OCI-LY7 (cell line): ENCODE measurements around the gene TBC1D9B. TPM values are rescaled to one million over a fixed set of nuclear protein-coding genes. Genes with fewer than 3 reads are reported as not detected.
"Not testable (repeated sequence)": the region's sequence is repeated elsewhere in the genome, so short reads cannot be mapped to it uniquely, and the experiment has no call there.

Experiments used
- BruUV-seq: library from RNA; stranded (reverse); fragments of 400-500 nt; replicated peaks from 2 replicates; lab custom pipeline; 2021; lab: Mats Ljungman, UMichigan
- CTCF ChIA-PET: fragments of 300-600 bp; sonication (Branson Sonifier 250); formaldehyde crosslinking; loops from one replicate; lab custom pipeline; 2022; ENCODE audit warnings: antibody characterized with exemption; ENCODE audit not compliant: unreplicated experiment; lab: Charles Lee
- POLR2A ChIA-PET: fragments of 300-600 bp; sonication (Branson Sonifier 250); formaldehyde crosslinking; loops from one replicate; lab custom pipeline; 2022; ENCODE audit warnings: antibody characterized with exemption; lab: Charles Lee
- DNase-seq: peaks from one replicate; pipeline ENCODE4 v3.0.0-alpha.2; 2015; ENCODE audit warnings: low spot score
- H2AFZ ChIP-seq: fragments of 200-600 bp; sonication (generic), shearing (Covaris generic); 2 replicates; pipeline ENCODE4 v1.6.1; 2014; ENCODE audit warnings: mild to moderate bottlenecking, antibody characterized with exemption, low read length, moderate library complexity
- H3K27ac ChIP-seq: fragments of 200-600 bp; sonication (generic); 2 replicates; pipeline ENCODE4 v1.5.1; 2014; ENCODE audit warnings: mixed run types, low read depth, mild to moderate bottlenecking, moderate library complexity, low read length, inconsistent platforms; ENCODE audit not compliant: poor library complexity, severe bottlenecking
- H3K36me3 ChIP-seq: fragments of 200-600 bp; sonication (generic); 2 replicates; pipeline ENCODE4 v1.6.1; 2014; ENCODE audit warnings: mild to moderate bottlenecking, antibody characterized with exemption, low read length, moderate library complexity, mixed read lengths; ENCODE audit not compliant: insufficient read depth
- H3K4me1 ChIP-seq: fragments of 200-600 bp; sonication (generic); 2 replicates; pipeline ENCODE4 v1.5.1; 2014; ENCODE audit warnings: mild to moderate bottlenecking, low read length; ENCODE audit not compliant: insufficient read depth, poor library complexity, severe bottlenecking
- H3K4me2 ChIP-seq: fragments of 200-600 bp; sonication (generic); 2 replicates; pipeline ENCODE4 v1.6.1; 2014; ENCODE audit warnings: mild to moderate bottlenecking, low read length
- H3K4me3 ChIP-seq: fragments of 200-600 bp; sonication (generic); 2 replicates; pipeline ENCODE4 v1.5.1; 2014; ENCODE audit warnings: mild to moderate bottlenecking, low read depth, low read length; ENCODE audit not compliant: poor library complexity, severe bottlenecking
- H3K79me2 ChIP-seq: fragments of 200-600 bp; sonication (generic); 2 replicates; pipeline ENCODE4 v1.6.1; 2016; ENCODE audit warnings: low read depth, mild to moderate bottlenecking, low read length, moderate library complexity, mixed read lengths; ENCODE audit not compliant: insufficient read depth
- H3K9me2 ChIP-seq: fragments of 200-600 bp; sonication (generic); 2 replicates; pipeline ENCODE4 v1.6.1; 2016; ENCODE audit warnings: mild to moderate bottlenecking, low read length, mixed read lengths; ENCODE audit not compliant: insufficient read depth
- H3K9me3 ChIP-seq: fragments of 200-600 bp; sonication (generic); 2 replicates; pipeline ENCODE4 v1.6.1; 2014; ENCODE audit warnings: mild to moderate bottlenecking, mixed run types, low read length, mixed read lengths
- H4K20me1 ChIP-seq: fragments of 200-600 bp; sonication (generic); 2 replicates; pipeline ENCODE4 v1.6.1; 2014; ENCODE audit warnings: mild to moderate bottlenecking, antibody characterized with exemption, low read length, moderate library complexity, mixed read lengths; ENCODE audit not compliant: insufficient read depth
- EZH2phosphoT487 ChIP-seq: fragments of 200-600 bp; sonication (generic); IDR thresholded peaks from 2 replicates; pipeline ENCODE4 v1.6.1; 2018; ENCODE audit warnings: low read depth, borderline replicate concordance, mild to moderate bottlenecking, mixed run types, antibody characterized with exemption, low read length, moderate library complexity, mixed read lengths
- intact Hi-C: fragments of 100-400 bp; cut with micrococcal nuclease; formaldehyde crosslinking; loops from one replicate; pipeline ENCODE4 v1.10.0; 2022; ENCODE audit not compliant: unreplicated experiment
- total RNA-seq, 2 experiments: library from RNA; depleted of rRNA in 1 of 2; stranded (reverse); fragments of >200 nt in 1 of 2; shearing (Covaris generic) in 1 of 2; gene quantifications; 2 replicates each; pipeline ENCODE4 v1.2.3, GENCODE V29; 2014 to 2022
- TF ChIP-seq, protein P1 (sequence below): fragments of 200-600 bp; sonication (generic); conservative IDR thresholded peaks from 2 replicates; pipeline ENCODE4 v1.5.1; 2014; ENCODE audit warnings: mild to moderate bottlenecking, antibody characterized with exemption, low read length, moderate library complexity, mixed read lengths

TBC1D9B gene
- total RNA-seq, 2 experiments from 2014 or later: 52.2 to 106 TPM

DNA sequence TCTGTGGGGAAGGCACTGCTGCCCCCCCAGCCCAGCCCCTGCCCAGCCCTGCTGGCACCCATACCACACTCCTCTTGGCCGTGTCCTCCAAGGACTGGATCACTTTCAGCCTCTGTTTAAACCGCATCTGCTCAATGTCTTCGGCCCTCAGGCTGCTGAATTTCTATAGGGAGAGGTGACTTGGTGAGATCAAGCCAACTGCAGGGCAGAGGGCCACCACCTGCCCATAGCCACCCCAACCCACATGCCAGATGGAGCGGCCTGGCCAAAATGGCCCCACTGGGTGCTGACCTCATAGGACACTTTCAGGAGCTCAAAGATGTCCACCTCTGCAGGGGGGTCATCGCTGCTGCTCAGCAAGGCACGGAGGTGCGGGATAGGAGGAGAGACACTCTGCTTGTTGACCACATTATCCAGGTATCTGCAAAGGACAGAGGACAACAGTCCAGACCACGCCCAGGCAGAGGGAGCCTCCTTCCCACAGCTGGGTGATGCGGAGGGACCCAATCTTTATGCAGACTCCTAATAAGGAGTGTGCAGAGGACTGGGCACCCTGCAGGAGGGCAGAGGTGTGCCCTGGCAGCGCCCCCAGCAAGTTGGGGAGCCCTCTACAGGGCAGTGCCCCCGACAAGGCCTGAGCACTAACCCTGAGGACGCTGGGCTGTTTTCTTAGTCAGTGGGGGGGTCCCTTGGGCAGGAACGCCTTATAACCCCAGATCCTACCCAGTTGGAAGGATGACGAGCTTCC, 34.7 kb downstream of the TBC1D9B start:
- BruUV-seq: no TSS peak

DNA sequence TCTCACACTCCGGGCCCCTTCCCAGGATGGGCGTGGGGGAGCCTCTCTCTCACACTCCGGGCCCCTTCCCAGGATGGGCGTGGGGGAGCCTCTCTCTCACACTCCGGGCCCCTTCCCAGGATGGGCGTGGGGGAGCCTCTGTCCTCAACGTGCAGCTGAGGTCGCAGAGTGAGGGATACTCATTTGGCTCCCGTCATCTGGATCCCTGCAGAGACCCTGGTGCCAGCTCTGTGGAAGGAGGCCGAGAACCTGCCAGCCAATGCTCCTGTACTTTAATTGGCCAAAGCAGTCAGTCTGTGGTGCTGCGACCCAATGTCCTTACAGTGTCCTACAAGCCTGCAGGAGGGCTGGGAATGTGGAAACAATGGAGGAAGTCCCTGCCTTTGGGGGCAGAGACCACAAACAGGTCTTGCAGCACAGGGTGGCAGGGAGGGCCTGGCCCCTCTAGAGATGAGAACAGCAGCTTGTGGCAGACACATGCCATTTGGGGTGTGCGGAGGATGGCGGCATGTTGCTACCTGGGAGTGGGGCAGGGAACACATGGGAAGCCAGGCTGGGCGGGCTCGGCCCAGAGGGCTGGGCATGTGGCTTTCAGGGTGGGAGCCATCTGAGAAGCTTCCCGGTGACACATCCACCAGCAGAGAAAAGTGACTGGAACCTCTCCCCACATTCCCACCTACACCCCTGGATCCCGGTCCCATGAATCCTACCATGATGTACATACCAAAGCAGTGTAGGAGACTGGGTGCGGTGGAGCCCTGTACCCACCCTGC, 35.5 kb downstream of the TBC1D9B start:
- ChIA-PET CTCF (no interaction called here), POLR2A (interaction anchor here (1.2 kb wide), 1 partner anchor 34 kb away, joined by 4 read pairs; no protein-coding TSS in a partner anchor)
- no TSS peak for BruUV-seq
- no peaks in the 10 kb centered on the region for H3K79me2 ChIP-seq
- no peaks in the 10 kb centered on the region for H3K9me2 ChIP-seq
- no peak overlapping the region for H3K4me2 ChIP-seq
- H2AFZ ChIP-seq: no peak overlapping the region
- no peaks in the 10 kb centered on the region for H4K20me1 ChIP-seq
- no peak overlapping the region for H3K4me3 ChIP-seq
- peaks cover under 1% of the 10 kb centered on the region for H3K4me1 ChIP-seq
- H3K9me3 ChIP-seq: no peaks in the 10 kb centered on the region
- TF ChIP-seq EZH2phosphoT487: no peak
- TF ChIP-seq, protein P1, sequence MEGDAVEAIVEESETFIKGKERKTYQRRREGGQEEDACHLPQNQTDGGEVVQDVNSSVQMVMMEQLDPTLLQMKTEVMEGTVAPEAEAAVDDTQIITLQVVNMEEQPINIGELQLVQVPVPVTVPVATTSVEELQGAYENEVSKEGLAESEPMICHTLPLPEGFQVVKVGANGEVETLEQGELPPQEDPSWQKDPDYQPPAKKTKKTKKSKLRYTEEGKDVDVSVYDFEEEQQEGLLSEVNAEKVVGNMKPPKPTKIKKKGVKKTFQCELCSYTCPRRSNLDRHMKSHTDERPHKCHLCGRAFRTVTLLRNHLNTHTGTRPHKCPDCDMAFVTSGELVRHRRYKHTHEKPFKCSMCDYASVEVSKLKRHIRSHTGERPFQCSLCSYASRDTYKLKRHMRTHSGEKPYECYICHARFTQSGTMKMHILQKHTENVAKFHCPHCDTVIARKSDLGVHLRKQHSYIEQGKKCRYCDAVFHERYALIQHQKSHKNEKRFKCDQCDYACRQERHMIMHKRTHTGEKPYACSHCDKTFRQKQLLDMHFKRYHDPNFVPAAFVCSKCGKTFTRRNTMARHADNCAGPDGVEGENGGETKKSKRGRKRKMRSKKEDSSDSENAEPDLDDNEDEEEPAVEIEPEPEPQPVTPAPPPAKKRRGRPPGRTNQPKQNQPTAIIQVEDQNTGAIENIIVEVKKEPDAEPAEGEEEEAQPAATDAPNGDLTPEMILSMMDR: no peak
- peaks cover 78% of the 10 kb centered on the region for H3K36me3 ChIP-seq
- intact Hi-C loops: no loop called here
- DNase-seq: no peak
- H3K27ac ChIP-seq: no peak overlapping the region

More for the DNA sequence above, 34.7 kb downstream of the TBC1D9B start:
- Histone ChIP-seq H4K20me1 (no peaks in the 10 kb centered on the region), H3K9me2 (no peaks in the 10 kb centered on the region), H3K4me2 (no peak overlapping the region), H3K79me2 (no peaks in the 10 kb centered on the region), H2AFZ (no peak overlapping the region), H3K27ac (no peak overlapping the region), H3K4me1 (no peaks in the 10 kb centered on the region), H3K9me3 (no peaks in the 10 kb centered on the region), H3K36me3 (peaks cover 75% of the 10 kb centered on the region), H3K4me3 (no peak overlapping the region)
- TF ChIP-seq, protein P1: no peak
- TF ChIP-seq EZH2phosphoT487: no peak
- POLR2A ChIA-PET: interaction anchor here (1.2 kb wide), 1 partner anchor 33 kb away, joined by 4 read pairs; no protein-coding TSS in a partner anchor
- intact Hi-C loops: no loop called here
- no peak for DNase-seq
- CTCF ChIA-PET: interaction anchor here (0.6 kb wide), 1 partner anchor 1051 kb away, joined by 3 read pairs; no protein-coding TSS in a partner anchor

DNA sequence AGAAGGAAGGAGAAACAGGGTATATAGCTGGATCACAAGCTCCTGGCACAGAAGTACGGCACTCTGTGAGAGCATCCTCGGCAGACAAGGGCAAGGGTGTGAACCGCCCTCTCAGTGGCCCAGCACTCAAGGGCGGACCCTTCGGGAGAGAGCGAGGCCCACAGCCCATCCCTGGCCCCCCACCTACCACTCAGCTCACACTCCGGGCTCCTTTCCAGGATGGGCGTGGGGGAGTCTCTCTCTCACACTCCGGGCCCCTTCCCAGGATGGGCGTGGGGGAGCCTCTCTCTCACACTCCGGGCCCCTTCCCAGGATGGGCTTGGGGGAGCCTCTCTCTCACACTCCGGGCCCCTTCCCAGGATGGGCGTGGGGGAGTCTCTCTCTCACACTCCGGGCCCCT, 36.2 kb downstream of the TBC1D9B start:
- intact Hi-C loops, BruUV-seq: not testable (repeated sequence)
- POLR2A ChIA-PET: interaction anchor here (1.0 kb wide), 1 partner anchor 16 kb away, joined by 4 read pairs; no protein-coding TSS in a partner anchor

More for the DNA sequence above, 36.2 kb downstream of the TBC1D9B start:
- H4K20me1 ChIP-seq, H3K9me2 ChIP-seq, H3K4me2 ChIP-seq, CTCF ChIA-PET, DNase-seq, H3K4me3 ChIP-seq, H2AFZ ChIP-seq, H3K79me2 ChIP-seq, H3K4me1 ChIP-seq, H3K27ac ChIP-seq, H3K9me3 ChIP-seq: not testable (repeated sequence)
- peaks cover 81% of the 10 kb centered on the region for H3K36me3 ChIP-seq
